HG02798 (cell line): ENCODE results near the gene USF1.
"Not testable (repeated sequence)": the region's sequence is repeated elsewhere in the genome, so short reads cannot be mapped to it uniquely, and the experiment has no call there.

ENCODE experiments used
- ATAC-seq: cut with Tn5 transposase; IDR thresholded peaks from one replicate; pipeline ENCODE4 v1.9.1; 2021; ENCODE audit warnings: mild to moderate bottlenecking; ENCODE audit not compliant: unreplicated experiment, poor library complexity

USF1 gene

GRCh38 chr1:161020509-161021164, 25.1 kb downstream of the USF1 start, which contains the start of gene F11R:
TSS of gene F11R (minus strand) at chr1:161021152. CDS start at chr1:161021073, 79 bp downstream.
- ATAC-seq = peak; percentile 34

GRCh38 chr1:161019751-161020495, 25.9 kb downstream of the USF1 start:
- ATAC-seq = no peak

- ATAC-seq = not testable (repeated sequence)
Measured at GRCh38 chr1:161019111-161019660, 26.6 kb downstream of the USF1 start.

- ATAC-seq = no peak
Measured at GRCh38 chr1:161018631-161018930, 27.2 kb downstream of the USF1 start.

GRCh38 chr1:161017756-161018630, 27.8 kb downstream of the USF1 start:
- no peak for ATAC-seq

- ATAC-seq = not testable (repeated sequence)
Measured at GRCh38 chr1:161017181-161017580, 28.6 kb downstream of the USF1 start.

- ATAC-seq = not testable (repeated sequence)
Measured at GRCh38 chr1:161016683-161017082, 29.1 kb downstream of the USF1 start.

- peak; percentile 91 for ATAC-seq
Measured at GRCh38 chr1:161013488-161014230, 32.1 kb downstream of the USF1 start.

GRCh38 chr1:161013131-161013487, 32.7 kb downstream of the USF1 start:
- ATAC-seq = no peak

GRCh38 chr1:161012420-161012819, 33.4 kb downstream of the USF1 start:
- no peak for ATAC-seq

GRCh38 chr1:161009602-161010211, 36.1 kb downstream of the USF1 start:
- no peak for ATAC-seq

GRCh38 chr1:161008869-161009510, 36.8 kb downstream of the USF1 start:
- no peak for ATAC-seq

- no peak for ATAC-seq
Measured at GRCh38 chr1:161007369-161007768, 38.4 kb downstream of the USF1 start.

- no peak for ATAC-seq
Measured at GRCh38 chr1:161006563-161006962, 39.2 kb downstream of the USF1 start.

GRCh38 chr1:161001525-161001924, 44.3 kb downstream of the USF1 start:
- ATAC-seq = no peak

GRCh38 chr1:161000736-161001480, 44.9 kb downstream of the USF1 start:
- ATAC-seq = no peak

- ATAC-seq = no peak
Measured at GRCh38 chr1:160999376-160999775, 46.4 kb downstream of the USF1 start.

- peak; percentile 38 for ATAC-seq
Measured at GRCh38 chr1:160997323-160998038, 48.3 kb downstream of the USF1 start.
